ENCODE measurements around the gene DOK7. TPM values are rescaled to one million over a fixed set of nuclear protein-coding genes. Genes with fewer than 3 reads are reported as not detected.

The DOK7 gene
- total RNA-seq, 1 experiment from 2014 or later = 0.26 TPM

DNA sequence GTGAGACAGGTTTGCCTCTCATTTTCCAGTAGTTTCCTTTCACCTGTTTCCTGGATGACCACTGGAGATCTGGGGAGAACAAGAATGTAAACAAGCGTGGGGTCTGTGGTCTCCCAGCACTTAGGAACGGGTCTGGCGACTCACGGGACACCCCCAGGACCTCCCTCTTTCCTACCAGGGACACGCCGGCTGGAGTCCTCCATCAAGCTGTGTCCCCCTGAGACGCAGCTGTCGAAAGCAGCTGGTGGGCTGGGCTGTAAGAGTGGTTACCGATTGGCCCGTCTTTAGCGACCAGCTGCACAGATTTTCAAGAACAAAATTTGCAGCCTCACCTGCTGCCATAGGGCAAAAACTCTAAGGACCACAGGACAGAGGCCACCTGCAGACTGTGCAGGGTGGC is 57.2 kb downstream of the DOK7 start:
- no CpG with 5 or more reads among the region's 11 CpGs for WGBS (ENCODE audit: extremely low coverage, insufficient read length, low lambda C conversion rate)
- Histone ChIP-seq H4K20me1 (ENCODE audit: control insufficient read depth, insufficient read depth, insufficient read length) (no peaks in the 10 kb centered on the region), H2BK5ac (ENCODE audit: insufficient read length, low read length) (no peak overlapping the region), H3K23me2 (ENCODE audit: insufficient read length, low read depth, low read length, poor library complexity, severe bottlenecking) (no peaks in the 10 kb centered on the region), H3K27ac (ENCODE audit: insufficient read length, low read depth, low read length) (no peak overlapping the region), H3K4ac (ENCODE audit: low read depth, low read length) (no peak overlapping the region), H3K79me1 (ENCODE audit: insufficient read depth, low read depth, low read length, poor library complexity, severe bottlenecking) (no peaks in the 10 kb centered on the region), H4K91ac (ENCODE audit: insufficient read length, low read depth, low read length) (no peak overlapping the region), H2BK20ac (ENCODE audit: low read depth, low read length, poor library complexity, severe bottlenecking) (no peak overlapping the region), H3K27me3 (ENCODE audit: insufficient read depth, low read length) (no peaks in the 10 kb centered on the region), H3K9ac (ENCODE audit: extremely low read depth, insufficient read length, low read length) (no peak overlapping the region), H2BK15ac (ENCODE audit: low read depth, low read length) (no peak overlapping the region), H3K18ac (ENCODE audit: insufficient read length, low read depth, low read length) (no peak overlapping the region), H3K9me3 (ENCODE audit: control insufficient read depth, low read depth, low read length) (no peaks in the 10 kb centered on the region), H4K5ac (ENCODE audit: insufficient read length, low read depth, low read length) (no peak overlapping the region), H3T11ph (ENCODE audit: low read length) (no peak overlapping the region), H3K23ac (ENCODE audit: insufficient read length, low read depth, low read length) (no peak overlapping the region), H2BK12ac (ENCODE audit: insufficient read length, low read depth, low read length) (no peak overlapping the region), H3K14ac (ENCODE audit: insufficient read depth, low read length) (no peak overlapping the region), H2AFZ (ENCODE audit: low read length) (no peak overlapping the region), H3K79me2 (ENCODE audit: insufficient read depth, low read length) (no peaks in the 10 kb centered on the region), H3K4me1 (ENCODE audit: insufficient read depth, low read length) (no peaks in the 10 kb centered on the region; the same call in 1 of the 2 replicates), H2BK120ac (ENCODE audit: low read depth, low read length, poor library complexity, severe bottlenecking) (no peak overlapping the region), H3K4me2 (ENCODE audit: insufficient read depth, insufficient read length, low read length) (no peak overlapping the region), H3K56ac (ENCODE audit: insufficient read length, low read depth, low read length) (no peak overlapping the region), H4K8ac (replicated peaks; ENCODE audit: insufficient read length, low read depth, low read length) (no peak overlapping the region), H2AK5ac (ENCODE audit: insufficient read length, low read length) (no peak overlapping the region)
- no peaks in the 10 kb centered on the region for H3K9me3 Mint-ChIP-seq
- H3K4me3 Mint-ChIP-seq = no peak overlapping the region; a peak in 1 of 5 replicates
- H3K27me3 Mint-ChIP-seq (ENCODE audit: low read depth) = no peaks in the 10 kb centered on the region; the same call in 1 of the 2 replicates
- TF ChIP-seq, protein P1, sequence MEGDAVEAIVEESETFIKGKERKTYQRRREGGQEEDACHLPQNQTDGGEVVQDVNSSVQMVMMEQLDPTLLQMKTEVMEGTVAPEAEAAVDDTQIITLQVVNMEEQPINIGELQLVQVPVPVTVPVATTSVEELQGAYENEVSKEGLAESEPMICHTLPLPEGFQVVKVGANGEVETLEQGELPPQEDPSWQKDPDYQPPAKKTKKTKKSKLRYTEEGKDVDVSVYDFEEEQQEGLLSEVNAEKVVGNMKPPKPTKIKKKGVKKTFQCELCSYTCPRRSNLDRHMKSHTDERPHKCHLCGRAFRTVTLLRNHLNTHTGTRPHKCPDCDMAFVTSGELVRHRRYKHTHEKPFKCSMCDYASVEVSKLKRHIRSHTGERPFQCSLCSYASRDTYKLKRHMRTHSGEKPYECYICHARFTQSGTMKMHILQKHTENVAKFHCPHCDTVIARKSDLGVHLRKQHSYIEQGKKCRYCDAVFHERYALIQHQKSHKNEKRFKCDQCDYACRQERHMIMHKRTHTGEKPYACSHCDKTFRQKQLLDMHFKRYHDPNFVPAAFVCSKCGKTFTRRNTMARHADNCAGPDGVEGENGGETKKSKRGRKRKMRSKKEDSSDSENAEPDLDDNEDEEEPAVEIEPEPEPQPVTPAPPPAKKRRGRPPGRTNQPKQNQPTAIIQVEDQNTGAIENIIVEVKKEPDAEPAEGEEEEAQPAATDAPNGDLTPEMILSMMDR (conservative IDR thresholded peaks at IDR 0.05) = no peak
- peaks cover 3 to 7% of the 10 kb centered on the region in 2 experiments for H3K4me1 Mint-ChIP-seq
- peaks cover 31 to 74% (median 68%) of the 10 kb centered on the region in 3 experiments for H3K36me3 Mint-ChIP-seq (ENCODE audit: insufficient read depth in 1 of 3, low read depth in 3 of 3)
- no peak for DNase-seq
- 0 out of 7 replicates have a peak overlapping the region, but pooled peaks of 1 of the 3 experiments have one; percentile 11 for H3K27ac Mint-ChIP-seq

Measured in H9 (cell line).